SH-SY5Y (cell line): Measurements from ENCODE around the gene DDR2.
"Not testable (repeated sequence)": the region's sequence is repeated elsewhere in the genome, so short reads cannot be mapped to it uniquely, and the experiment has no call there.

Source experiments
- GATA2 ChIP-seq: IDR thresholded peaks from 2 replicates; pipeline ENCODE4 v1.6.1; 2011; ENCODE audit warnings: mild to moderate bottlenecking, low read depth, low read length
- GATA3 ChIP-seq: IDR thresholded peaks from 2 replicates; pipeline ENCODE4 v1.6.1; 2011; ENCODE audit warnings: low read depth, mild to moderate bottlenecking, low read length, moderate library complexity

Gene DDR2

DNA sequence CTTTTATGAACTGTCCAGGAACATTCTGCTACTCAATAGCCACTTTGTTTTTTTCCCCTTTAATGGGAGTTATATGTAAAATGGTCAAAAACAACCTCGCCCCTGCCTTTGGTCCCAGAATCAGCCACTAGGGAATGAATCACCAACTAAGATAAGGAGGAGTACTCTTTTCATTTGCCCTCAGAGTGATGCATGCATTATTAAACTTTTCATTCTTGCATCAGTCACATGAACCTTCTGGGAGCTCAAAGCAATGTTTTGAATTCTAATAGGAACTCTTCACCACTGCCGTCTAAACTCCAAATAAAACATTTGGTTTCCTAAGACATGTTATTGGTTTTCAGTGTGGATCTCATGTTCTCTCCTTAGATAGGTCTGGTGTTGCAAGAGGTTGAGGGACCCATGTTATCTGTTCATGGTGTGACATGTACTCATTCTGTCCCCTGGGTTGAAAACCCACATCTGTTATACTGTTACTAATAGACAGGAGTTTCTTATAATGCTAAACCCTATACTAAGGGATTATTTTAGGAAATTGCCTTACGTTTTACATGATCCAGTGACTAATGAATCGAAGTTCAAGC, 140.4 kb downstream of the DDR2 start:
- TF ChIP-seq GATA2 (no peak), GATA3 (no peak)

- TF ChIP-seq GATA3 (no peak), GATA2 (no peak)
Observed at GRCh38 chr1:162774007-162774406, 141.7 kb downstream of the DDR2 start.

- TF ChIP-seq GATA3 (no peak), GATA2 (no peak)
Observed at GRCh38 chr1:162779043-162779442, 146.8 kb downstream of the DDR2 start.

- TF ChIP-seq GATA3 (no peak), GATA2 (no peak)
Observed at GRCh38 chr1:162782671-162783070, 150.4 kb downstream of the DDR2 start.

DNA sequence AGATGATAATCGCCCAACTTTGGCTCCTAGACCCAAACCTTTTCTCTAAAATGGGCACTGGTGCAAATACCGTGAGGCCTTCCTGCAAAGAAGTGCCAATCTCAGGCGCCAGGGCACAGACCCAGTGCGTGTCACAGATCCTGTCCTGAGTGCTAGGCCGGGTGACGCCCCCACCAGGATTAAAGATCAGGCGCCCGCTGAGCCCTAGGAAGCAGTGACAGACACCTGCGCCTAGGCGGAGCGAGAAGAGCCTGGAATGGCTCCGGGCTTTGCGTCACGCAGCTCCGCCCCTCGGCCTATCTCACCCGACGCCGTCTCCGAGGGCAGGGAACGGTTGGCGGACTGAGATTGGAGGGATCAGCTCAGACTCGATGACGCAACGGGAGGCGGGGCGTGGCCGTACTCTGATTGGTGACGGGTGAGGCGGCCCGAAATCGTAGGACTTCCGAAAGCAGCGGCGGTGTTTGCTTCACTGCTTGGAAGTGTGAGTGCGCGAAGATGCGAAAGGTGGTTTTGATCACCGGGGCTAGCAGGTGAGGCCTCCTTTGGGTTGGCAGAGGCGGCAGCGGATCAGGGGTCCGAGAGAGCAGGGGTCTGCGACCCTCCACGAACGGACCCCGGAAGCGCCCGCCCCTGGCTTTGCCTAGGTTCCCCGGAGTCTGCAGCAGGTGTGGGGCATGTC, 158.2 kb downstream of the DDR2 start, which contains the start of gene HSD17B7:
HSD17B7 (plus strand) TSS at position 400 of the 682 bp plus-strand sequence; CDS start at position 499, 99 bp downstream.
- TF ChIP-seq GATA3, GATA2: not testable (repeated sequence)

DNA sequence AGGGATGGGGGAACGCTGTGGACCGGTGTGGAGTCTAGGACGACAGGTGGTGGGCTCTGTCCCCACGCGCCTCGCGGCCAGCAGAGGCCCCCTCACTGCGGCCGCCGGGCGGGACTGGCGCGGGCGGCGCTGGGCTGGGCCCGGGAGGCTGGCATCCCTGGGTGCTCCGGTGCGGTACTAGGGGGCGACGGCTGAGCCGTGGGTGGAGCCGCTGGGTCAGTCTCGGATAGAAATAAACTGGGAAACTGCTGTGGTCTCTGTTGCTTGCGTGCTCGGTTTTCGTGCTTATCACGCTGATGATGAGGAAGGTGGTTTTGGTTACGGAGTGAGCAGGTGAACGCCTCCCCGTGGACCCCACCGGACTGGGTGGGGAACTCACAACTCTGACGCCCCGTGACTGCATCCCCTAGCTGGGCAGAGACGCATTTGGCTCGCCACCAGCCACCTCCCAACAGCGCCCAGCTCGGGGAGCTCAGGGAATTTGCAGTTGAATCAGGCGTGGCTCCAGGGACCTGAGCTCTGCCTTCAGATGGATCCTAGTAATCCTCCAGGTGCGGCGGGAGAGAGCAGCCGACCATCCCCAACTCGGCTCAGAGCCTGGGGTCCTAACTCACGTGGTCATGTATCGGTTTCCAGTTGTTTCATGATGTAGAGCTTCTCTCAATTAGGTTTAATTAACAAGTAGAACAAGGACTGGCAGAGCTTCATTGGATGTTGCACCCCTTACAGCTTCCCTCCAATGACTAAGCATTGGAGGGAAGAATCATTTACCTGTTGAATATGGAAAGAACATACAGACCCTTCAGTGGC, 190.3 kb downstream of the DDR2 start:
- TF ChIP-seq GATA3: no peak
- no peak for TF ChIP-seq GATA2

DNA sequence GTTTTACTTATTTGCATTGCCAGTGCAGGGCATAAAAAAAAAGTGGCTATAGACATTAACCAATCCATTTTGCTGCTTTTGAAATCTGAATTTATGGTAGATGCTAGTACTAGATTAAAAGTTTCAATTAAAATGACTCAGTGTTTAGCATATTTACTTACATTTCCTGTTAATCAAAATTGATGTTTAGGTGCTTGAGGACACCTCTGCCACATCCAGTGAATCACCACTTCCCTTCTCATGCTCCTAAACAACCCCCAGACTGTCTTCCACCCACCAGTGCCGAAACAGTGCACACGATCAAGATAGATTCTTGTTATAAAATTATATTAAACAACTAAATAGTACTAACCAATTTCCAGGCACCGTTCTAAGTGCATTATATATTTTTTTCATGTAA, 191.0 kb downstream of the DDR2 start:
- TF ChIP-seq GATA3: no peak; the same call in 1 of the 2 replicates
- no peak for TF ChIP-seq GATA2

DNA sequence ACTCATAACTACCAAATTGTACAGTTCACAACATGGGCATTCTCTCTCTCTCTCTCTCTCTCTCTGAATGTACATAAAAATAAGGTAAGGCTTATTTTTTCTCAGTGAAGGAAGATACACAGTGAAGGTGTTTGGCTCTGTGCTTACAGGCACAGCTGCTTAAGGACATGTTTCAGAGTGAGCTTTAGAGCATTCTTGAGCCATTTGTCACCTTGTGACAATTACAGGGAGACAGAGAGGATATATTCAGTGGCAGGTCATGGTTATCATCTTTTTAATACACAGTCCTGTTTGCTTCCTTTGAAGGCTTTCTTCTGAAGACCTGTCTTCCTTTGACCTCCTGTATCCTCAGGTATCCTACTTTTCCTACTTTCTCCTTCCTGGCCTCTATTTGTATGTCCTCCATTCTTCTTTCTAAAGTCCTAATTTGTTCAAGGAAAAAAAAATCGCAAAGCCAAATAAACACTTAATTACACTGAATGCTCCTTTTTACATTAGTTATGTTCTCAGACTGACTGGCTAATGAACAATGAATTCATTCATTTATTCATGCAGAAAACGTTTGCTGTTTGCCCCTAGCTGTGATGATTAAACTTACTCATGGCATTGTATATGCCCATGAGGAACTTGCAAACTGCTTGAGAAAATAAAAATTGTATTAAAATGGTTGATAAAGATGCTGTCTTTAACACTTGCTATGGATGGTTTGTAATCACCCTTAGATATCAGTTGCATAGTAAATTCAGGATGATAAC, 191.7 kb downstream of the DDR2 start:
- TF ChIP-seq GATA3: no peak
- no peak for TF ChIP-seq GATA2

- TF ChIP-seq GATA2: no peak
- no peak for TF ChIP-seq GATA3
Observed at GRCh38 chr1:162829268-162829667, 197.0 kb downstream of the DDR2 start.

DNA sequence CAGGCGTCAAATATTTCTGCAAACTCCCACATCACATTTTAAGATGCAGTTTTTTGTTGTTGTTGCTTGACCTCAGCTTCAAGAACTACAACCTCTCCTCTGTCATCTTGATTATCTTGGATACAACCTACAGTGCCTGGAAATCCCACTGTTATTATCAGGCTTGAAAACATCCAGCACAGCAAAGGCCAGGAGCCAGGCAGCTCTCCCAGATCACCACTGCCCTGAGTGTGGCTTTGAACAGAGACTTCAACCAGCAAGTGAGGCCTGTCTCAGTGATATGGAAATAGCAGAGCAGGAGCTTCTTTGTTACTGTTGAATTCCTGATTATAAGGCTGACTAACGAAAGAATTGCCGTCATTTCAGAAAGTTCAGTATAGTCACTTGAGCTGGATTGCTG, 200.2 kb downstream of the DDR2 start:
- TF ChIP-seq GATA2 (no peak), GATA3 (no peak)

- TF ChIP-seq GATA2: no peak
- TF ChIP-seq GATA3: no peak
Observed at GRCh38 chr1:162835157-162835899, 203.1 kb downstream of the DDR2 start.
